Fibroblast of lung (primary cell): ENCODE results near the gene PACRG.

Experiments
- EZH2 ChIP-seq: IDR thresholded peaks from 2 replicates; pipeline ENCODE4 v1.5.1; 2012; ENCODE audit warnings: low read length, control low read depth, mild to moderate bottlenecking; ENCODE audit errors: missing control alignments
- TF ChIP-seq, protein P1 (sequence below), 2 donors: IDR thresholded peaks in 1 of 2; conservative IDR thresholded peaks in 1 of 2; 1 replicate in 1 of 2; 2 replicates in 1 of 2; pipeline ENCODE4 v1.5.1; 2011 to 2012; ENCODE audit warnings: low read length in 2 of 2, control low read depth in 1 of 2, inconsistent platforms in 1 of 2, low read depth in 1 of 2, mild to moderate bottlenecking in 1 of 2

GRCh38 chr6:163151212-163151611, 423.4 kb downstream of the PACRG start:
- TF ChIP-seq, protein P1, sequence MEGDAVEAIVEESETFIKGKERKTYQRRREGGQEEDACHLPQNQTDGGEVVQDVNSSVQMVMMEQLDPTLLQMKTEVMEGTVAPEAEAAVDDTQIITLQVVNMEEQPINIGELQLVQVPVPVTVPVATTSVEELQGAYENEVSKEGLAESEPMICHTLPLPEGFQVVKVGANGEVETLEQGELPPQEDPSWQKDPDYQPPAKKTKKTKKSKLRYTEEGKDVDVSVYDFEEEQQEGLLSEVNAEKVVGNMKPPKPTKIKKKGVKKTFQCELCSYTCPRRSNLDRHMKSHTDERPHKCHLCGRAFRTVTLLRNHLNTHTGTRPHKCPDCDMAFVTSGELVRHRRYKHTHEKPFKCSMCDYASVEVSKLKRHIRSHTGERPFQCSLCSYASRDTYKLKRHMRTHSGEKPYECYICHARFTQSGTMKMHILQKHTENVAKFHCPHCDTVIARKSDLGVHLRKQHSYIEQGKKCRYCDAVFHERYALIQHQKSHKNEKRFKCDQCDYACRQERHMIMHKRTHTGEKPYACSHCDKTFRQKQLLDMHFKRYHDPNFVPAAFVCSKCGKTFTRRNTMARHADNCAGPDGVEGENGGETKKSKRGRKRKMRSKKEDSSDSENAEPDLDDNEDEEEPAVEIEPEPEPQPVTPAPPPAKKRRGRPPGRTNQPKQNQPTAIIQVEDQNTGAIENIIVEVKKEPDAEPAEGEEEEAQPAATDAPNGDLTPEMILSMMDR (conservative IDR thresholded peaks at IDR 0.05 in 1 of 2, IDR thresholded peaks at IDR 0.05 in 1 of 2; ENCODE audit: low read depth in 1 of 2, low read length in 2 of 2) = no peak
- TF ChIP-seq EZH2 = no peak
